SK-N-SH (cell line): ENCODE data around the gene GPR75.

Source experiments
- EP300 ChIP-seq, 2 experiments: IDR thresholded peaks; 2 replicates each; pipeline versions ENCODE4 v1.4.0 to v1.6.1; 2012; ENCODE audit warnings: borderline replicate concordance in 1 of 2, low read depth in 1 of 2, low read length in 1 of 2
- EZH2phosphoT487 ChIP-seq: fragments of 200-600 bp; sonication (generic); IDR thresholded peaks from 2 replicates; pipeline ENCODE4 v1.6.1; 2017; ENCODE audit warnings: low read depth, mixed run types, mild to moderate bottlenecking, antibody characterized with exemption, moderate library complexity, borderline replicate concordance
- FOSL2 ChIP-seq: IDR thresholded peaks from 2 replicates; pipeline ENCODE4 v1.4.0; 2012; ENCODE audit warnings: low read depth, mild to moderate bottlenecking, moderate library complexity, borderline replicate concordance
- MXI1 ChIP-seq: IDR thresholded peaks from 2 replicates; pipeline ENCODE4 v1.6.1; 2012; ENCODE audit warnings: mild to moderate bottlenecking, low read depth, low read length, improper control_type of control experiment
- NRF1 ChIP-seq: IDR thresholded peaks from 2 replicates; pipeline ENCODE4 v1.6.1; 2012; ENCODE audit warnings: low read depth, mild to moderate bottlenecking, low read length
- POLR2AphosphoS5 ChIP-seq: IDR thresholded peaks from 2 replicates; pipeline ENCODE4 v1.6.1; 2012; ENCODE audit warnings: low read depth, low read length
- RAD21 ChIP-seq: IDR thresholded peaks from 2 replicates; pipeline ENCODE4 v1.6.1; 2012; ENCODE audit warnings: mild to moderate bottlenecking, low read length
- REST ChIP-seq: IDR thresholded peaks from 2 replicates; pipeline ENCODE4 v1.6.1; 2012; ENCODE audit warnings: mild to moderate bottlenecking, low read depth, low read length, moderate library complexity
- RFX5 ChIP-seq: IDR thresholded peaks from 2 replicates; pipeline ENCODE4 v1.6.1; 2012; ENCODE audit warnings: mild to moderate bottlenecking, improper control_type of control experiment, low read length
- TAF1 ChIP-seq: IDR thresholded peaks from 2 replicates; pipeline ENCODE4 v1.6.1; 2012; ENCODE audit warnings: low read depth, mild to moderate bottlenecking, low read length, moderate library complexity, borderline replicate concordance
- YY1 ChIP-seq: IDR thresholded peaks from 2 replicates; pipeline ENCODE4 v1.4.0; 2012; ENCODE audit warnings: low read depth, mild to moderate bottlenecking
- TF ChIP-seq, protein P1 (sequence below): fragments of 200-600 bp; sonication (generic); IDR thresholded peaks from 2 replicates; pipeline ENCODE4 v1.6.1; 2017; ENCODE audit warnings: antibody characterized with exemption, mild to moderate bottlenecking, moderate library complexity
- TF ChIP-seq, protein P2 (sequence below): fragments of 150-350 bp; IDR thresholded peaks from 2 replicates; pipeline ENCODE4 v1.6.1; 2017; ENCODE audit warnings: antibody characterized with exemption, low read length, low read depth, borderline replicate concordance

GRCh38 chr2:53881986-53882385, 22.2 kb upstream of the GPR75 start:
- TF ChIP-seq, protein P1, sequence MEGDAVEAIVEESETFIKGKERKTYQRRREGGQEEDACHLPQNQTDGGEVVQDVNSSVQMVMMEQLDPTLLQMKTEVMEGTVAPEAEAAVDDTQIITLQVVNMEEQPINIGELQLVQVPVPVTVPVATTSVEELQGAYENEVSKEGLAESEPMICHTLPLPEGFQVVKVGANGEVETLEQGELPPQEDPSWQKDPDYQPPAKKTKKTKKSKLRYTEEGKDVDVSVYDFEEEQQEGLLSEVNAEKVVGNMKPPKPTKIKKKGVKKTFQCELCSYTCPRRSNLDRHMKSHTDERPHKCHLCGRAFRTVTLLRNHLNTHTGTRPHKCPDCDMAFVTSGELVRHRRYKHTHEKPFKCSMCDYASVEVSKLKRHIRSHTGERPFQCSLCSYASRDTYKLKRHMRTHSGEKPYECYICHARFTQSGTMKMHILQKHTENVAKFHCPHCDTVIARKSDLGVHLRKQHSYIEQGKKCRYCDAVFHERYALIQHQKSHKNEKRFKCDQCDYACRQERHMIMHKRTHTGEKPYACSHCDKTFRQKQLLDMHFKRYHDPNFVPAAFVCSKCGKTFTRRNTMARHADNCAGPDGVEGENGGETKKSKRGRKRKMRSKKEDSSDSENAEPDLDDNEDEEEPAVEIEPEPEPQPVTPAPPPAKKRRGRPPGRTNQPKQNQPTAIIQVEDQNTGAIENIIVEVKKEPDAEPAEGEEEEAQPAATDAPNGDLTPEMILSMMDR, result no peak
- TF ChIP-seq EZH2phosphoT487 (no peak), REST (no peak), POLR2AphosphoS5 (no peak), NRF1 (no peak), RAD21 (no peak), TAF1 (no peak), EP300 (IDR thresholded peaks at IDR 0.05; ENCODE audit: borderline replicate concordance in 1 of 2, low read depth in 1 of 2, low read length in 1 of 2) (no peak), MXI1 (no peak), YY1 (no peak), RFX5 (no peak), FOSL2 (no peak)
- TF ChIP-seq, protein P2, sequence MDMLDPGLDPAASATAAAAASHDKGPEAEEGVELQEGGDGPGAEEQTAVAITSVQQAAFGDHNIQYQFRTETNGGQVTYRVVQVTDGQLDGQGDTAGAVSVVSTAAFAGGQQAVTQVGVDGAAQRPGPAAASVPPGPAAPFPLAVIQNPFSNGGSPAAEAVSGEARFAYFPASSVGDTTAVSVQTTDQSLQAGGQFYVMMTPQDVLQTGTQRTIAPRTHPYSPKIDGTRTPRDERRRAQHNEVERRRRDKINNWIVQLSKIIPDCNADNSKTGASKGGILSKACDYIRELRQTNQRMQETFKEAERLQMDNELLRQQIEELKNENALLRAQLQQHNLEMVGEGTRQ, result no peak
